Natural killer cell (primary cell): Measurements from ENCODE around the gene SH3PXD2A. TPM values are rescaled to one million over a fixed set of nuclear protein-coding genes. Genes with fewer than 3 reads are reported as not detected.
A peak's percentile ranks its signal among the peaks of the same experiment; 100 is the strongest.

Experiments used
- ATAC-seq, 3 donors: fragments of 150-1000 bp in 2 of 3; fragments of 200-7000 bp in 1 of 3; cut with Tn5 transposase; 1 replicate in 1 of 3; 2 replicates in 2 of 3; pipeline ENCODE4 v1.10.0; 2021; ENCODE audit warnings: mild to moderate bottlenecking in 2 of 3, moderate library complexity in 2 of 3
- DNase-seq, 2 donors: peaks; one replicate each; pipeline versions ENCODE4 v3.0.0 to v3.0.0-alpha.2; 2013 to 2021; ENCODE audit warnings: mixed read lengths in 1 of 2
- H3K27ac ChIP-seq: one replicate; pipeline ENCODE4 v1.5.1; 2013; ENCODE audit warnings: mild to moderate bottlenecking, low read length
- H3K27me3 ChIP-seq: one replicate; pipeline ENCODE4 v1.6.1; 2013; ENCODE audit warnings: low read length; ENCODE audit not compliant: control insufficient read depth, insufficient read depth
- H3K36me3 ChIP-seq: one replicate; pipeline ENCODE4 v1.6.1; 2013; ENCODE audit warnings: low read length; ENCODE audit not compliant: control insufficient read depth, insufficient read depth
- H3K4me1 ChIP-seq: one replicate; pipeline ENCODE4 v1.6.1; 2013; ENCODE audit warnings: low read length; ENCODE audit not compliant: control insufficient read depth, insufficient read depth
- H3K4me3 ChIP-seq: one replicate; pipeline ENCODE4 v1.5.1; 2013; ENCODE audit warnings: low read length
- H3K9me3 ChIP-seq: one replicate; pipeline ENCODE4 v1.6.1; 2013; ENCODE audit warnings: low read length; ENCODE audit not compliant: control insufficient read depth, insufficient read depth
- H3K27ac Mint-ChIP-seq, 2 donors: one replicate each; pipeline ENCODE4 v1.8.0; 2022; ENCODE audit warnings: mild to moderate bottlenecking in 2 of 2, mixed read lengths in 2 of 2, moderate library complexity in 1 of 2
- H3K27me3 Mint-ChIP-seq, 2 donors: one replicate each; pipeline ENCODE4 v1.8.0; 2022; ENCODE audit warnings: low read depth in 2 of 2, mixed read lengths in 2 of 2
- H3K36me3 Mint-ChIP-seq: one replicate; pipeline ENCODE4 v1.8.0; 2022; ENCODE audit warnings: mixed read lengths
- H3K4me1 Mint-ChIP-seq, 2 donors: one replicate each; pipeline ENCODE4 v1.8.0; 2022; ENCODE audit warnings: mixed read lengths in 2 of 2
- H3K4me3 Mint-ChIP-seq: one replicate; pipeline ENCODE4 v1.8.0; 2022; ENCODE audit warnings: mild to moderate bottlenecking, moderate library complexity, mixed read lengths
- H3K9me3 Mint-ChIP-seq, 2 donors: one replicate each; pipeline ENCODE4 v1.8.0; 2022; ENCODE audit warnings: mixed read lengths in 2 of 2
- CTCF ChIP-seq: fragments of 200-600 bp; IDR thresholded peaks from one replicate; pipeline ENCODE4 v1.8.0; 2022; ENCODE audit warnings: antibody characterized with exemption
- WGBS: methylation state at CpG from one replicate; pipeline ENCODE4 v1.1.7; 2013; ENCODE audit warnings: missing lambda C conversion rate; ENCODE audit not compliant: insufficient coverage; 5-methylcytosine and 5-hydroxymethylcytosine counted together
- intact Hi-C: fragments of 100-400 bp; cut with micrococcal nuclease; formaldehyde crosslinking; loops from one replicate; pipeline ENCODE4 v1.14.2; 2022
- total RNA-seq, 4 donors: library from RNA; stranded (reverse); fragments of 120-200 nt in 1 of 4; gene quantifications; one replicate each; pipeline versions ENCODE4 v1.2.3 to v1.2.4, GENCODE V29; 2013 to 2022

SH3PXD2A gene
- total RNA-seq, 3 donors from 2014 or later (not counting 1 experiment from before 2014, with no cell fraction given) = 3.3 to 7.0 (median 4.9) TPM

- Mint-ChIP-seq H3K4me3 (no peak overlapping the region), H3K27me3 (no peaks in the 10 kb centered on the region), H3K27ac (peak overlapping the region; percentile 89 to 94), H3K9me3 (no peaks in the 10 kb centered on the region), H3K4me1 (peaks cover 39 to 41% of the 10 kb centered on the region in 2 donors), H3K36me3 (peaks cover 31% of the 10 kb centered on the region)
- H3K4me3 ChIP-seq = no peak overlapping the region
- H3K36me3 ChIP-seq = peaks cover 79% of the 10 kb centered on the region
- DNase-seq (no peak), ATAC-seq (no peak)
- no peaks in the 10 kb centered on the region for H3K27me3 ChIP-seq
- intact Hi-C loops = no loop called here
- H3K27ac ChIP-seq = peak overlapping the region; percentile 11
- H3K4me1 ChIP-seq = peaks cover 5% of the 10 kb centered on the region
- WGBS = 92% methylated on average over 3 of the region's 5 CpGs
- no peaks in the 10 kb centered on the region for H3K9me3 ChIP-seq
- TF ChIP-seq CTCF = no peak
Measured at GRCh38 chr10:103896225-103896624, 40.8 kb upstream of the SH3PXD2A start.

- no peaks in the 10 kb centered on the region for H3K27me3 ChIP-seq
- Mint-ChIP-seq H3K27me3 (no peaks in the 10 kb centered on the region), H3K4me1 (peaks cover 32 to 34% of the 10 kb centered on the region in 2 donors), H3K36me3 (peaks cover 34% of the 10 kb centered on the region), H3K4me3 (no peak overlapping the region), H3K27ac (peak overlapping the region; percentile 89 to 94), H3K9me3 (no peaks in the 10 kb centered on the region)
- H3K4me3 ChIP-seq = no peak overlapping the region
- TF ChIP-seq CTCF = no peak
- 87% methylated on average over 9 of the region's 9 CpGs for WGBS
- ATAC-seq = peak in 1 of 3 donors; percentile 60
- H3K27ac ChIP-seq = peak overlapping the region; percentile 11
- H3K9me3 ChIP-seq = no peaks in the 10 kb centered on the region
- no peaks in the 10 kb centered on the region for H3K4me1 ChIP-seq
- DNase-seq = no peak
- H3K36me3 ChIP-seq = peaks cover 82% of the 10 kb centered on the region
- intact Hi-C loops = no loop called here
Measured at GRCh38 chr10:103895411-103896186, 40.2 kb upstream of the SH3PXD2A start.

GRCh38 chr10:103894441-103894864, 39.1 kb upstream of the SH3PXD2A start:
- peak overlapping the region; percentile 60 for H3K4me3 Mint-ChIP-seq
- H3K27ac Mint-ChIP-seq = peak overlapping the region; percentile 89 to 94
- peak overlapping the region; percentile 54 for H3K27ac ChIP-seq
- intact Hi-C loops = no loop called here
- H3K4me3 ChIP-seq = no peak overlapping the region
- 22% methylated on average over 4 of the region's 4 CpGs for WGBS
- no peaks in the 10 kb centered on the region for H3K9me3 ChIP-seq
- peaks cover 31 to 35% of the 10 kb centered on the region in 2 donors for H3K4me1 Mint-ChIP-seq
- H3K27me3 Mint-ChIP-seq = no peaks in the 10 kb centered on the region
- DNase-seq (no peak), ATAC-seq (peak in 1 of 3 donors; percentile 57)
- no peaks in the 10 kb centered on the region for H3K4me1 ChIP-seq
- TF ChIP-seq CTCF = no peak
- peaks cover 82% of the 10 kb centered on the region for H3K36me3 ChIP-seq
- peaks cover 42% of the 10 kb centered on the region for H3K36me3 Mint-ChIP-seq
- H3K9me3 Mint-ChIP-seq = no peaks in the 10 kb centered on the region
- H3K27me3 ChIP-seq = no peaks in the 10 kb centered on the region
